NCI-H345 (cell line): ENCODE data around the gene SELPLG.
"Not testable (repeated sequence)": the region's sequence is repeated elsewhere in the genome, so short reads cannot be mapped to it uniquely, and the experiment has no call there.

Experiments
- DNase-seq: peaks from one replicate; lab custom pipeline; 2025; lab: John Stamatoyannopoulos, UW

SELPLG gene

GRCh38 chr12:108633534-108634248 lies at the start of gene SELPLG:
Gene SELPLG (minus strand): TSS chr12:108633894. CDS start chr12:108624307, 9,587 bp downstream.
- no peak for DNase-seq

- DNase-seq = no peak
Measured at GRCh38 chr12:108681317-108681716, 47.6 kb upstream of the SELPLG start.

GRCh38 chr12:108679106-108679681 lies 45.5 kb upstream of the SELPLG start:
- DNase-seq = no peak

- DNase-seq = no peak
Measured at GRCh38 chr12:108678104-108678730, 44.5 kb upstream of the SELPLG start.

DNA sequence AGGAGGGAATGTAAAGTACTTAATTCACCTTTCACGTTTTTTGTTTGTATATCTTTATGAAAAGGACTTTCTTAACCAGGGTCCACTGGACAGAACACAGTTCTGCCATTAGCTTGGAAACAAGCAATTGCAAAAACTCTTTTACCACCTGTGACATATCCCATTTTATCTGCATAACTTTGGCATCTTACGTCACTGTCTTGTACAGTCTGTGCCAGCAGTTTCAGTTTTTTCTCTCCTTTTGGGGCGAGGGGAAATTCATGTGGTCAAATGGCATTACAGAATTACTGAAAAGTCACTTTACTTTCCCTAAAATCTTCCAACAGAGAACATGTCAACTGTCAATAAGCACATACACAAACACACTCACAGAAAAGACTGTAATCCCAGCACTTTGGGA lies 43.7 kb upstream of the SELPLG start:
- DNase-seq = no peak

- DNase-seq = no peak
Measured at GRCh38 chr12:108676707-108677106, 43.0 kb upstream of the SELPLG start.

- no peak for DNase-seq
Measured at GRCh38 chr12:108675792-108676191, 42.1 kb upstream of the SELPLG start.

DNA sequence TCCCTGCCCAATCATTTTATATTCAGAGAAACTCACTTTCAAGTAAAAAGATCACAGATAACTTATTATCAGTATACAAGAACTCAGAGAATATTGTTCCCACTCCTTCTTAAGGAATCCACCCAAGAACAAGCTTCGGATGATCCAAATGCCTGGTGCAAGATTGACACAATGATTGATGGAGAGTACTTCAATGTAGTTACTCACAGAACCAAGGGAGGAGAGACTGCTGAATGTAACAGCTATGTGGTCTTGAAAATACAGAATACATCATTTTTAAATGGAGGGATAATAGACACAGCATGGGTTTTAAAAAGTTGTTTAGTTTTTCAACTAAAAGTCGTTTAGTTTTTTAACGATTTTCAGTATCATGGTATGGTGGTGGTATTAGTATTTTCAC lies 38.4 kb upstream of the SELPLG start:
- no peak for DNase-seq

DNA sequence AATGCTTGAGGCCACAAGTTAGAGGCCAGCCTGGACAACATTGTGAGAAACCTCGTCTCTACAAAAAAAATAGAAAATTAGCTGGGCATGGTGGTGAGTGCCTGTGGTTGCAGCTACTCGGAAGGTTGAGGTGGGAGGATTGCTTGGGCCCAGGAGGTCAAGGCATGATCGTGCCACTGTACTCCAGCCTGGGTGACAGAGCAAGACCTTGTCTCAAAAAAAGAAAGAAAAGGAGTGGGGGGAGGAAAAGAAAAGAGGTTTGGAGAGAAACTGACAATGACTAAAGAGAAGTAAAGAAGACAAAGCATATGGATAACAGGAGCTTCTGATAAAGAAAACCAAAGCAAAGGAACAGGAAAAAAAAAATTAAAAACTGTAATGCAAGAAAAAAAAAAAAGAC lies 37.4 kb upstream of the SELPLG start:
- no peak for DNase-seq

GRCh38 chr12:108670066-108670631 lies 36.5 kb upstream of the SELPLG start:
- DNase-seq = no peak

DNA sequence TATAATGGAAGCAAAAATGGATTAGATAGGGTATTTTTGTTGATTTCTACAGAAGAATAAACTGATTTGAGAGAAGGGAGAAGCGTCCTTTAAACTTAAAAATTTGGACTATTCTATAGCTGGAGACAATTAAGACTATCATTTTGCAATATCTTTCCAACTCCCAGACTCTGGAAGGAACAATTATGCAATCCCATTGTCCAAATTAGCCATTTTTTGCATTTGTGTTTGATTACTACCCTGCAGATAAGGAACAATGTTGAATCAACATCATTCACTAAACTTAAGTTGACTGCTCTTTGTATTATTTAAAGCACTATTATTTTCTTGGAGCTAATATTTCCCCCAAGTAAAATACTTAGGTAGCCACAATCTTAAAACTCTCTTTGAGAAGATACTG lies 34.8 kb upstream of the SELPLG start:
- DNase-seq = no peak

- DNase-seq = no peak
Measured at GRCh38 chr12:108668063-108668462, 34.4 kb upstream of the SELPLG start.

- DNase-seq = no peak
Measured at GRCh38 chr12:108667349-108667748, 33.7 kb upstream of the SELPLG start.

DNA sequence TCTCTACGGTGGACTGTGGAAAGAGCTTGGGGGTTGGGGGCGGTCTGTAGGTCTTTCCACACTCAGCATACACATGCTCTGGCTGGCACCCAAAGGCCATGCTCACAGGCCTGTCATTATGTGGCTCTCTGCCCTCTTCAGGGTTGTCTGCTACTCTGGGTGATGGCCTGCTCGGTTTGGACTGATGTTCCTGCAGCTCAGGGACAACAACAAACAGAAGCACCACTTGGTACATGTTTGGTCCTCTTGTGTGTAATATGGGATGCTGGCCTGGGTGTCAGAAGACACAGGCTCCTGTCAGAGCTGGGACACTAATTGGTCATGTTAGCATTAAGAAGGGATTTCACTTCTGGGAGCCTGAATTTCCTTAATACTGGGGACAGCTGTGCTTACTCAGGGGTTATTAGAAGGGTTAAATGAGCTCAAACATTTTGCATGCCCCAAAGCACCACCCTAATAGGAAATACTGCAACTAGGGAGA lies 32.7 kb upstream of the SELPLG start:
- DNase-seq = no peak

GRCh38 chr12:108665608-108666202 lies 32.0 kb upstream of the SELPLG start:
- DNase-seq = no peak

- DNase-seq = peak; percentile 77
Measured at GRCh38 chr12:108664338-108665258, 30.9 kb upstream of the SELPLG start.

DNA sequence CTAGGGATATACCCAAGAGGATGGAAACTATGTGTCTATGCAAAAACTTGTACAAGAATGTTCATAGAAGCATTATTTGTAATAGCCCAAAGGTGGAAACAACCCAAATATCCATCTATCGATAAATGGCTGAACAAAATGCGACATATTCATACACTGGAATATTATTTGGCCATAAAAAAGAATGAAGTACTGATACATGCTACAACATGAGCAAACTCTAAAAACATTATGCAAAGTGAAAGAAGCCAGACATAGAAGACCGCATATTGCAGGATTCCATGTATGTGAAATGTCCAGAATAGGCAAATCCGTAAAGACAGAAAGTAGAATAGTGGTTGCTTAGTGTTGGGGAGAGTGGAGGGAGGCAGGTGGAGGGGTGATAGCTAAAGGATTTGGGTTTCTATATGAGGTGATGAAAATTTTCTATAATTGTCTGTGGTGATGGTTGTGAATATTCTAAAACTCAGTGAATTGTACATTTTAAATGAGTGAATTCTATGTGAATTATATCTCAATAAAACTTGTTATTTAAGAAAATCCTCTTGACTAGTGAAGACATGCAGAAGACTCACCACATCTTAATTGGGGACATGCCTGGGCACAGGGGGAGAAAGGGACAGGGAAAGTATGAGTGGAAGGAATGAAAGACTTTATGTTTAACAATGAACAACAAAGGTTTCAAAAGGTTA lies 29.8 kb upstream of the SELPLG start:
- DNase-seq = no peak

GRCh38 chr12:108658115-108658514 lies 24.4 kb upstream of the SELPLG start:
- DNase-seq = not testable (repeated sequence)

DNA sequence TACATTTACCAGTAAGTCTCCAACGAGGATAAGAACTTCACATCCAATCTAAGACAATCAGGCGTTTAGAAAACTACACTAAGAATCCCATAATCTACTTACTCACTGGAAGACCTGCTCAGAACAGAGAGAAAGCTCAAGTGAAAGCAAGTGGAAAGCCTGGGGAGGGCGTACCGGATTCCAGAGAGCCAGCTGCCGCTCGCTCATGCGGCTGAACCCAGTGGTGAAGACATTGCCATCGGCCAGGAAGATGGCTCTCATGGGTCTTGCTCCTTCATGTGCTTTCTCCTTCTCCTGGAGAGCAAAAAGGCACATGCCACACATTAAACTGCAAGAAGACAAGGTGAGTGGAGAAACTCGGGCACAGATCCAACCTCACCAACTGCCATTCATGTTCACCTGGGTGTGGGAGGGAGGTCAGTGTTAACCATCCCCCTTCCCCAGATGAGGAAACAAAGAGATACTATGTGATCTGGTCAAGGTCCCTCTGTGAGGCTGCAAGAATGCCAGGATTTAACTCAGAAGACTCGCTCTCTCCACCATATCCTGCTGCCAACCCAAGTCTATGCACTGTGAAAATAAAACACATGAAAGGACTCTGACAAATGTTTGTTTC lies 23.5 kb upstream of the SELPLG start:
- no peak for DNase-seq

DNA sequence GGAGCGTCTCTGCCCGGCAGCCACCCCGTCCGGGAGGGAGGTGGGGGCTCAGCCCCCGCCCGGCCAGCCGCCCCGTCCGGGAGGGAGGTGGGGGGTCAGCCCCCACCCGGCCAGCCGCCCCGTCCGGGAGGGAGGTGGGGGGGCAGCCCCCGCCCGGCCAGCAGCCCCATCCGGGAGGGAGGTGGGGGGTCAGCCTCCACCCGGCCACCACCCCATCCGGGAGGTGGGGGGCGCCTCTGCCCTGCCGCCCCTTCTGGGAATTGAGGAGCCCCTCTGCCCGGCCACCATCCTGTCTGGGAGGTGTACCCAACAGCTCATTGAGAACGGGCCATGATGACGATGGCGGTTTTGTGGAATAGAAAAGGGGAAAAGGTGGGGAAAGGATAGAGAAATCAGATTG lies 22.6 kb upstream of the SELPLG start:
- DNase-seq = not testable (repeated sequence)
